ENCODE data around the gene FGD2. TPM values are rescaled to one million over a fixed set of nuclear protein-coding genes. Genes with fewer than 3 reads are reported as not detected.

The FGD2 gene
- total RNA-seq, 4 donors from 2014 or later = 0.39 to 6.2 (median 5.0) TPM

- DNase-seq (no peak), ATAC-seq (peak in 1 of 2 donors; percentile 41)
- intact Hi-C loops (cut with DNase I; ENCODE audit: low total_unique reads) (no loop called here), in situ Hi-C loops (cut with MboI; ENCODE audit: low sequenced_read_pairs in 4 of 4) (loop anchor here (10.0 to 25.0 kb wide), 3 partner anchors 137 to 262 kb away; partner anchors contain the start of gene C6orf89 (in 1 of the 4))
- Histone ChIP-seq H3K4me1 (no peaks in the 10 kb centered on the region), H3K9me3 (no peaks in the 10 kb centered on the region), H3K27me3 (no peaks in the 10 kb centered on the region), H3K4me3 (no peak overlapping the region), H3K36me3 (no peaks in the 10 kb centered on the region), H3K27ac (no peak overlapping the region)
- TF ChIP-seq CTCF (IDR thresholded peaks at IDR 0.05 in 4 of 5, conservative IDR thresholded peaks at IDR 0.05 in 1 of 5) (no peak), POLR2A (IDR thresholded peaks at IDR 0.05) (no peak)
Measured at GRCh38 chr6:37024656-37025337, 19.3 kb downstream of the FGD2 start.

GRCh38 chr6:37025621-37026466 is 20.4 kb downstream of the FGD2 start:
- no peak for ATAC-seq
- Histone ChIP-seq H3K4me1 (no peaks in the 10 kb centered on the region), H3K4me3 (no peak overlapping the region), H3K36me3 (no peaks in the 10 kb centered on the region), H3K27me3 (no peaks in the 10 kb centered on the region), H3K27ac (no peak overlapping the region), H3K9me3 (no peaks in the 10 kb centered on the region)
- intact Hi-C loops (cut with DNase I; ENCODE audit: low total_unique reads) = no loop called here
- DNase-seq = no peak
- TF ChIP-seq CTCF (IDR thresholded peaks at IDR 0.05 in 4 of 5, conservative IDR thresholded peaks at IDR 0.05 in 1 of 5) (no peak), POLR2A (IDR thresholded peaks at IDR 0.05) (no peak)
- in situ Hi-C loops (cut with MboI; ENCODE audit: low sequenced_read_pairs in 4 of 4) = loop anchor here in 1 of 4 donors (10.0 kb wide), 1 partner anchor 179 kb away; no protein-coding TSS in a partner anchor

GRCh38 chr6:37027036-37027720 is 21.7 kb downstream of the FGD2 start:
- in situ Hi-C loops (cut with MboI; ENCODE audit: low sequenced_read_pairs in 4 of 4) (loop anchor here in 1 of 4 donors (10.0 kb wide), 1 partner anchor 178 kb away; no protein-coding TSS in a partner anchor), intact Hi-C loops (cut with DNase I; ENCODE audit: low total_unique reads) (no loop called here)
- Histone ChIP-seq H3K27me3 (no peaks in the 10 kb centered on the region), H3K9me3 (no peaks in the 10 kb centered on the region), H3K4me1 (no peaks in the 10 kb centered on the region), H3K4me3 (no peak overlapping the region), H3K36me3 (no peaks in the 10 kb centered on the region), H3K27ac (no peak overlapping the region)
- TF ChIP-seq POLR2A (IDR thresholded peaks at IDR 0.05) (no peak), CTCF (IDR thresholded peaks at IDR 0.05 in 4 of 5, conservative IDR thresholded peaks at IDR 0.05 in 1 of 5) (no peak)
- no peak for DNase-seq
- no peak for ATAC-seq

GRCh38 chr6:37027811-37028469 is 22.5 kb downstream of the FGD2 start:
- Histone ChIP-seq H3K27me3 (no peaks in the 10 kb centered on the region), H3K36me3 (no peaks in the 10 kb centered on the region), H3K27ac (no peak overlapping the region), H3K4me3 (no peak overlapping the region), H3K9me3 (no peaks in the 10 kb centered on the region), H3K4me1 (no peaks in the 10 kb centered on the region)
- TF ChIP-seq CTCF (IDR thresholded peaks at IDR 0.05 in 4 of 5, conservative IDR thresholded peaks at IDR 0.05 in 1 of 5) (no peak), POLR2A (IDR thresholded peaks at IDR 0.05) (no peak)
- ATAC-seq = no peak
- DNase-seq = no peak
- in situ Hi-C loops (cut with MboI; ENCODE audit: low sequenced_read_pairs in 4 of 4) (loop anchor here in 1 of 4 donors (10.0 kb wide), 1 partner anchor 177 kb away; no protein-coding TSS in a partner anchor), intact Hi-C loops (cut with DNase I; ENCODE audit: low total_unique reads) (no loop called here)

Measured in gastrocnemius medialis (tissue), 4 donors.